Epithelial cell of proximal tubule (primary cell): ENCODE results near the gene GPR142. TPM values are rescaled to one million over a fixed set of nuclear protein-coding genes. Genes with fewer than 3 reads are reported as not detected.

Experiments used
- DNase-seq: peaks from one replicate; pipeline ENCODE4 v3.0.0-alpha.2; 2011; ENCODE audit warnings: low read depth
- H3K4me3 ChIP-seq: 2 replicates; pipeline ENCODE4 v1.5.1; 2011; ENCODE audit warnings: low read depth, mild to moderate bottlenecking, low read length
- total RNA-seq: library from RNA; depleted of rRNA; stranded (reverse); fragments of >200 nt; gene quantifications from 2 replicates; pipeline ENCODE4 v1.2.3, GENCODE V29; 2015
- TF ChIP-seq, protein P1 (sequence below): conservative IDR thresholded peaks from 2 replicates; pipeline ENCODE4 v1.5.1; 2012; ENCODE audit warnings: low read depth, mild to moderate bottlenecking, low read length

The GPR142 gene
- total RNA-seq, 1 donor from 2014 or later, result not detected

DNA sequence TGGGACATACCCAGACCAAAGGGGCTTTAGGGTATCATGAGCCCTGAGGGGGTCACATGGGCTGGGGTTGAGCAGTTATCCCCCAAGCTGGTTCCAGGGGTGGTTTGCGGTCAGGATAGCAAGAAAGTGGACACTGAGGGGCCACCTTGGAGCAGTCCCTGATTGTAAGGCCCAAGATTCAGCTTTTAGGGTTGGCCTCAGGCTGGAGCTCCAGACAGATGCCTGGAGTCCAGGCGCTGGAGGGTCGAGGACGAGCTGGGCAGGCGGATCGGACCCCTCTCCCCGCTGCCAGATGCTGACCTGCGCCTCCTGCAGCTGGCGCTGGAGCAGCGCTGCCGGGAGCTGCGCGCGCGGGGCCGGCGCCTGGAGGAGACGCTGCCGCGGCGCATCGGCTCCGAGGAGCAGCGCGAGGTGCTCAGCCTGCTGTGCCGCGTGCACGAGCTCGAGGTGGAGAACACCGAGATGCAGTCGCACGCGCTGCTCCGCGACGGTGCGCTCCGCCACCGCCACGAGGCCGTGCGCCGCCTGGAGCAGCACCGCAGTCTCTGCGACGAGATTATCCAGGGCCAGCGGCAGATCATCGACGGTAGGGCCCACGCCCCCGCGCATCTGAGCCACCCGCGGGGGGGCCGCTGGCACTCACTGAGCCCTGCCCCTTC, 15.6 kb upstream of the GPR142 start:
- DNase-seq, result no peak
- H3K4me3 ChIP-seq, result no peak overlapping the region
- TF ChIP-seq, protein P1, sequence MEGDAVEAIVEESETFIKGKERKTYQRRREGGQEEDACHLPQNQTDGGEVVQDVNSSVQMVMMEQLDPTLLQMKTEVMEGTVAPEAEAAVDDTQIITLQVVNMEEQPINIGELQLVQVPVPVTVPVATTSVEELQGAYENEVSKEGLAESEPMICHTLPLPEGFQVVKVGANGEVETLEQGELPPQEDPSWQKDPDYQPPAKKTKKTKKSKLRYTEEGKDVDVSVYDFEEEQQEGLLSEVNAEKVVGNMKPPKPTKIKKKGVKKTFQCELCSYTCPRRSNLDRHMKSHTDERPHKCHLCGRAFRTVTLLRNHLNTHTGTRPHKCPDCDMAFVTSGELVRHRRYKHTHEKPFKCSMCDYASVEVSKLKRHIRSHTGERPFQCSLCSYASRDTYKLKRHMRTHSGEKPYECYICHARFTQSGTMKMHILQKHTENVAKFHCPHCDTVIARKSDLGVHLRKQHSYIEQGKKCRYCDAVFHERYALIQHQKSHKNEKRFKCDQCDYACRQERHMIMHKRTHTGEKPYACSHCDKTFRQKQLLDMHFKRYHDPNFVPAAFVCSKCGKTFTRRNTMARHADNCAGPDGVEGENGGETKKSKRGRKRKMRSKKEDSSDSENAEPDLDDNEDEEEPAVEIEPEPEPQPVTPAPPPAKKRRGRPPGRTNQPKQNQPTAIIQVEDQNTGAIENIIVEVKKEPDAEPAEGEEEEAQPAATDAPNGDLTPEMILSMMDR, result no peak

DNA sequence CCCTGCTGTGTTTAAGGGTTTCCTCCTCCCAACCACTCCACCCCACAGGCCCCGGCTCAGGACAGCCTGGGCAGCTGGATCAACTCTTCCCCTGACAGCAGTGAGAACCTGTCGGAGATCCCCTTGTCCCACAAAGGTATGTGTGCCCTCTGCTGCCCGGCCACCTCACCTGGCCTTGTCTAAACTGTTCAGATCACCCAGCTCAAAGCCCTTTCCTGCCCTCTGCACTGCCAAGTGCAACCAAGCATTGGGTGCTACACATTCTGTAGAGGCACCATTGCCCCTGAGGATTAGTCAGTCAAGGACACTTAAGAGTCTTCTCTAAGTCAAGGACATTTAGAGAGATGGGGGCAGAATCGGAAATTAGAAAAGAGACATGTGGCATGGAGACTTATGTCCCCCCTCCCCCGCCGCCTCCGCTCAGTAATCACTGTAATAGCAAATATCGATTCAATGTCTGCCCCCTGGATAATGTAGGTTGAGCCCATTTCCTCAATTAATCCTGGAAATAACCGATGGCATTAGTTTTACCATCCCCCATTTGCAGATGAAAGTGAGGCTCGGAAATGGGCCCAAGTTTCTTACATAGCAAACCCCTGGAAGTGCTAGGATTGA, 13.8 kb upstream of the GPR142 start:
- TF ChIP-seq, protein P1, result no peak
- no peak for DNase-seq
- no peak overlapping the region for H3K4me3 ChIP-seq

DNA sequence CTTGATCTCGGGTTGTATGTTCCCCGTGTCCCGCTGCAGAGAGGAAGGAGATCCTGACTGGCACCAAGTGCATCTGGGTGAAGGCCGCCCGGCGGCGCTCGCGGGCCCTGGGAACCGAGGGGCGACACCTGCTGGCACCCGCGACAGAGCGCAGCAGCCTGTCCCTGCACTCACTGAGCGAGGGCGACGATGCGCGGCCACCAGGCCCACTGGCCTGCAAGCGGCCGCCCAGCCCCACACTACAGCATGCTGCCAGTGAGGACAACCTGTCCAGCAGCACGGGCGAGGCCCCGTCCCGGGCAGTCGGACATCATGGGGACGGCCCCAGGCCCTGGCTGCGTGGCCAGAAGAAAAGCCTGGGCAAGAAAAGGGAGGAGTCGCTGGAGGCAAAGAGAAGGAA, 13.2 kb upstream of the GPR142 start:
- TF ChIP-seq, protein P1, result peak; percentile 63
- H3K4me3 ChIP-seq, result no peak overlapping the region
- DNase-seq, result no peak

DNA sequence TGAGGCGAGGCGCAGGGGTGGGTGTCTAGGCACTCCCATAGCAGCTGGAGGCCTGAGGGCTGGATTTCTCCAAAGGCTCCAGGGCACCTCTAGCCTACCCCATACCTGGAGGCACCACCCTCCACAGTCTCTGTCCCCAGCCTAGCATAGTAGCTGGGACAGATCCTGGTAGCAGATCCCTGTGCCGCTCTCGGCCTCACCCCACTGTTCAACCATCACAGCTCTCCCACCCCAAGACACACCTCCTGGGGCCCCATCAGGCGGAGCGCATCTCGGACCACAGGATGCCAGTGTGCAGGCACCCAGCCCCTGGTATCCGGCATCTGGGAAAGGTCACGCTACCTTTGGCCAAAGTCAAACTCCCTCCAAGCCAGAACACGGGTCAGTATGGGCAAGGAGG, 12.7 kb upstream of the GPR142 start:
- no peak overlapping the region for H3K4me3 ChIP-seq
- TF ChIP-seq, protein P1, result no peak
- DNase-seq, result no peak

DNA sequence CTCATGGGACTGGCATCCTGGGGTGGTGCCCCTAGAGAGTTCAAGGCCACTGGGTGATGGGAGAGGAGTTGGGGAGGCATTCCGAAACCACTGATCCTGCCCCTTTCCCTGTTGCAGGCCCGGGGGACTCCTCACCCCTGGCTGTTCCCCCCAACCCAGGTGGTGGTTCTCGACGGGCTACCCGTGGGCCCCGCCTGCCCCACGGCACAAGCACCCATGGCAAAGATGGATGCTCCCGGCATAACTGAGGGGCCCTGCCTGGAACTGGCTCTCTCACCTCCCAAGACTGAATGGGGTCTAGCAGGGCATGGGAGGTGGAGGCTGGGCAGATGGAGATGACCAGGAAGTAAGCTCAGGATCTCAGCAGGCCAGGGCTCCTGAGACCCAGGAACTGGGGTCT, 12.2 kb upstream of the GPR142 start:
- TF ChIP-seq, protein P1, result no peak
- H3K4me3 ChIP-seq, result no peak overlapping the region
- DNase-seq, result no peak

DNA sequence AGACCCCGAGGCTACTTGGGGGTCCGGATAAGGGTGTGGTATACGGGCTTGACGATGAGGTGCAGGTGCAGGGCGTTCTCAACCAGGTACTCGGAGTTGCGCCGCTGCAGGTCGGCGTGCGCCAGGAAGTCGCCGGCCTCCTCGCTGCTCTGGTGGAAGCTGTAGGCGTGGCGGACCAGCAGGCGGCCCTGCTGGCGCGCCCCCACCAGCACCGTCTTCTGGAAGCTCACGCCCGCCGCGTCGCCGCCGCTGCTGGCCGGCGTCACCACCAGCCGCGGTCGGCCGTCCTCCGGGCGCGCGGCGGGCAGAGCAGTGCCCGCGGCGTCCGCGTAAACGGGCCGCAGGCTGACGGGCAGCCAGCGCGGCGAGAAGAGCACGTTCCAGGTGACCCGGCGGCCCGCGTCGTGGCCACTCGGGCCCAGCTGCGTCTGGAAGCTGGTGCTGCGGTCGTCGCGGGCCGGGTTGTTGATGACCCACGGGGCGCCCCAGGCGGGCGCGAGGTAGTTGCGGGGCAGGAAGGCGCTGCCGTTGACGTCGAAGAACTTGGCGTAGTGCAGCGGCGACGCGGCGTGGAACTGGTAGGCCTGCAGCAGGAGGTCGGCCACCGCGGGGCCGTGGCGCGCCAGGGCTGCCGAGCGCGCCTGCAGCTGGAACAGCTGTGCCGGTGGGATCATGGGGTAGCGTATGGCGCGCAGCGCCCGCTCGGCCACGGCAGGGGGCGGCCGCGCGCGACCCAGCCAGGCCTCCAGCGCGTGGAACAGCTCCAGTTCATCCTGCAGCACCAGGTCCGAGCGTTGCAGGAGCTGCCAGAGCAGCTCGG, 10.4 kb upstream of the GPR142 start:
- TF ChIP-seq, protein P1, result no peak
- no peak overlapping the region for H3K4me3 ChIP-seq
- no peak for DNase-seq
